ENCODE data around the gene ARHGEF38. TPM values are rescaled to one million over a fixed set of nuclear protein-coding genes. Genes with fewer than 3 reads are reported as not detected.

ARHGEF38 gene
- total RNA-seq, 1 donor from 2014 or later: not detected

Other genes with a start within 250 kb of the ARHGEF38 start
- 58.6 to 67.9 TPM (median 61.9 TPM) in 3 replicates for gene PPA2, start 78.6 kb upstream of the ARHGEF38 start, total RNA-seq
- 19.8 to 20.8 TPM (median 19.8 TPM) in 3 replicates for gene INTS12, start 156.1 kb downstream of the ARHGEF38 start, total RNA-seq
- gene GSTCD, start 156.2 kb downstream of the ARHGEF38 start, total RNA-seq: 5.9 to 13.5 TPM (median 7.4 TPM) in 3 replicates

Measured in chondrocyte (in vitro differentiated cells).